SK-N-MC (cell line): ENCODE data around the gene PDZRN3.

Experiments
- EZH2 ChIP-seq: fragments of 200-600 bp; sonication (generic); IDR thresholded peaks from one replicate; pipeline ENCODE4 v1.6.1; 2017; ENCODE audit warnings: antibody characterized with exemption
- POLR2AphosphoS5 ChIP-seq: IDR thresholded peaks from 2 replicates; pipeline ENCODE4 v1.6.1; 2012; ENCODE audit warnings: mild to moderate bottlenecking, low read depth, low read length, borderline replicate concordance

DNA sequence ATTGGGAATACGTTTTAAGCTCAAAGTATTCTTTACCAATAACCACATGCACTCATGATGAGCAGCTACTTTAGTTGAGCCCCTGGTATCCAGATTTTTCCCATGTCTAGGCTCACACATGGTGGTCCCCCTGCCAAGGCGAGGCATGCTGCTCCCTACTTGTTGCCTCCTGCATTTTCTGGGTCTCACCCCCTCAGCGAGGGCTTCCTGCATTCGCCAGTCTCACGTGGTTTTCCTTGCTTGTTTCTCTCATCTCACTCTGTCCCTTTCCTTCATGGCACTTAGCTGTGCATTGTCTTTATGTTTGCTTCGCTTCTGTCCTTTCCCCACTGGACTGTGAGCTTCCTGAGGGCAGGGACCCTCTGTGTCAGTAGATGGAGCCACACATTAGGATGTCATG is 99.2 kb downstream of the PDZRN3 start:
- no peak for TF ChIP-seq EZH2
- no peak for TF ChIP-seq POLR2AphosphoS5
